IgD-negative memory B cell (primary cell): Measurements from ENCODE around the gene PRDX4. TPM values are rescaled to one million over a fixed set of nuclear protein-coding genes. Genes with fewer than 3 reads are reported as not detected.
"Not testable (repeated sequence)": the region's sequence is repeated elsewhere in the genome, so short reads cannot be mapped to it uniquely, and the experiment has no call there.

Experiments used
- H3K27ac Mint-ChIP-seq, 3 donors: one replicate each; pipeline ENCODE4 v1.8.0; 2020 to 2022; ENCODE audit warnings: mild to moderate bottlenecking in 3 of 3, mixed read lengths in 3 of 3, moderate library complexity in 1 of 3
- H3K27me3 Mint-ChIP-seq: one replicate; pipeline ENCODE4 v1.8.0; 2021; ENCODE audit warnings: mixed read lengths
- H3K36me3 Mint-ChIP-seq: one replicate; pipeline ENCODE4 v1.8.0; 2020; ENCODE audit warnings: mild to moderate bottlenecking, mixed read lengths
- H3K4me1 Mint-ChIP-seq, 3 donors: one replicate each; pipeline ENCODE4 v1.8.0; 2020 to 2022; ENCODE audit warnings: mixed read lengths in 3 of 3, mild to moderate bottlenecking in 1 of 3
- H3K4me3 Mint-ChIP-seq, 4 donors: one replicate each; pipeline ENCODE4 v1.8.0; 2020 to 2022; ENCODE audit warnings: mild to moderate bottlenecking in 4 of 4, mixed read lengths in 4 of 4, moderate library complexity in 3 of 4
- H3K9me3 Mint-ChIP-seq, 3 donors: one replicate each; pipeline ENCODE4 v1.8.0; 2020 to 2021; ENCODE audit warnings: mixed read lengths in 3 of 3, mild to moderate bottlenecking in 1 of 3
- polyA plus RNA-seq: library from polyadenylated mRNA; unstranded; fragments of 300-500 nt; fragmentation: Illumina TruSeq; gene quantifications from one replicate; pipeline ENCODE4 v1.2.3, GENCODE V29; 2021

The PRDX4 gene
- polyA plus RNA-seq: 52.6 TPM

GRCh38 chrX:23667239-23668177, at the start of gene PRDX4:
PRDX4 (plus strand) TSS chrX:23667493; CDS start chrX:23667571, 78 bp downstream.
- Mint-ChIP-seq H3K9me3 (peaks cover 0 to 2% (median 0%) of the 10 kb centered on the region in 3 donors), H3K4me3 (peak within 1 kb of the TSS; percentile 85 to 93 (median 92)), H3K27ac (peak within 1 kb of the TSS; percentile 73 to 97 (median 82)), H3K4me1 (peaks cover 2 to 18% (median 9%) of the 10 kb centered on the region in 3 donors), H3K27me3 (no peaks in the 10 kb centered on the region), H3K36me3 (peaks cover 5% of the 10 kb centered on the region)

GRCh38 chrX:23621621-23622265, 45.5 kb upstream of the PRDX4 start:
- Mint-ChIP-seq H3K9me3 (no peaks in the 10 kb centered on the region), H3K4me1 (no peaks in the 10 kb centered on the region), H3K36me3 (no peaks in the 10 kb centered on the region), H3K4me3 (no peak overlapping the region), H3K27me3 (peaks cover 4% of the 10 kb centered on the region), H3K27ac (no peak overlapping the region)

- H3K9me3 Mint-ChIP-seq: no peaks in the 10 kb centered on the region
- H3K4me1 Mint-ChIP-seq: no peaks in the 10 kb centered on the region
- no peaks in the 10 kb centered on the region for H3K36me3 Mint-ChIP-seq
- no peak overlapping the region for H3K4me3 Mint-ChIP-seq
- peaks cover 4% of the 10 kb centered on the region for H3K27me3 Mint-ChIP-seq
- H3K27ac Mint-ChIP-seq: no peak overlapping the region
Observed at GRCh38 chrX:23623797-23624196, 43.5 kb upstream of the PRDX4 start.

- Mint-ChIP-seq H3K27me3 (peaks cover 4% of the 10 kb centered on the region), H3K4me3 (no peak overlapping the region), H3K27ac (no peak overlapping the region), H3K9me3 (no peaks in the 10 kb centered on the region), H3K36me3 (no peaks in the 10 kb centered on the region), H3K4me1 (no peaks in the 10 kb centered on the region)
Observed at GRCh38 chrX:23626651-23627050, 40.6 kb upstream of the PRDX4 start.

- Mint-ChIP-seq H3K4me1 (no peaks in the 10 kb centered on the region), H3K4me3 (no peak overlapping the region), H3K27me3 (peaks cover 4% of the 10 kb centered on the region), H3K27ac (no peak overlapping the region), H3K9me3 (no peaks in the 10 kb centered on the region), H3K36me3 (no peaks in the 10 kb centered on the region)
Observed at GRCh38 chrX:23628131-23628530, 39.2 kb upstream of the PRDX4 start.

GRCh38 chrX:23631136-23631535, 36.2 kb upstream of the PRDX4 start:
- Mint-ChIP-seq H3K9me3 (no peaks in the 10 kb centered on the region), H3K27me3 (peaks cover 3% of the 10 kb centered on the region), H3K36me3 (no peaks in the 10 kb centered on the region), H3K27ac (no peak overlapping the region), H3K4me3 (no peak overlapping the region), H3K4me1 (no peaks in the 10 kb centered on the region)

GRCh38 chrX:23633834-23634580, 33.3 kb upstream of the PRDX4 start:
- Mint-ChIP-seq H3K4me1 (no peaks in the 10 kb centered on the region), H3K4me3 (no peak overlapping the region), H3K27ac (no peak overlapping the region), H3K9me3 (no peaks in the 10 kb centered on the region), H3K27me3 (peaks cover 3% of the 10 kb centered on the region), H3K36me3 (no peaks in the 10 kb centered on the region)

- no peak overlapping the region for H3K4me3 Mint-ChIP-seq
- H3K27ac Mint-ChIP-seq: no peak overlapping the region
- H3K9me3 Mint-ChIP-seq: peaks cover 3 to 17% (median 3%) of the 10 kb centered on the region in 3 donors
- H3K4me1 Mint-ChIP-seq: no peaks in the 10 kb centered on the region
- peaks cover 3% of the 10 kb centered on the region for H3K27me3 Mint-ChIP-seq
- H3K36me3 Mint-ChIP-seq: no peaks in the 10 kb centered on the region
Observed at GRCh38 chrX:23637187-23637586, 30.1 kb upstream of the PRDX4 start.

GRCh38 chrX:23643020-23643419, 24.3 kb upstream of the PRDX4 start:
- Mint-ChIP-seq H3K36me3 (no peaks in the 10 kb centered on the region), H3K27ac (no peak overlapping the region), H3K9me3 (peaks cover 3 to 17% (median 3%) of the 10 kb centered on the region in 3 donors), H3K27me3 (no peaks in the 10 kb centered on the region), H3K4me3 (no peak overlapping the region), H3K4me1 (no peaks in the 10 kb centered on the region)

- peaks cover 3 to 13% (median 3%) of the 10 kb centered on the region in 3 donors for H3K9me3 Mint-ChIP-seq
- H3K4me1 Mint-ChIP-seq: no peaks in the 10 kb centered on the region
Observed at GRCh38 chrX:23644744-23645143, 22.5 kb upstream of the PRDX4 start.

GRCh38 chrX:23656091-23656490, 11.2 kb upstream of the PRDX4 start:
- Mint-ChIP-seq H3K36me3 (no peaks in the 10 kb centered on the region), H3K27me3 (no peaks in the 10 kb centered on the region), H3K27ac (peak overlapping the region in 1 of 3 donors; percentile 35), H3K4me3 (no peak overlapping the region), H3K9me3 (no peaks in the 10 kb centered on the region), H3K4me1 (peaks cover 0 to 7% (median 6%) of the 10 kb centered on the region in 3 donors)

More at GRCh38 chrX:23644744-23645143, 22.5 kb upstream of the PRDX4 start:
- H3K27ac Mint-ChIP-seq: no peak overlapping the region
- H3K4me3 Mint-ChIP-seq: no peak overlapping the region
- no peaks in the 10 kb centered on the region for H3K27me3 Mint-ChIP-seq
- H3K36me3 Mint-ChIP-seq: no peaks in the 10 kb centered on the region

- H3K9me3 Mint-ChIP-seq: no peaks in the 10 kb centered on the region
- H3K36me3 Mint-ChIP-seq: no peaks in the 10 kb centered on the region
- H3K4me3 Mint-ChIP-seq: no peak overlapping the region
- H3K27me3 Mint-ChIP-seq: no peaks in the 10 kb centered on the region
- peaks cover 0 to 12% (median 7%) of the 10 kb centered on the region in 3 donors for H3K4me1 Mint-ChIP-seq
- no peak overlapping the region for H3K27ac Mint-ChIP-seq
Observed at GRCh38 chrX:23656684-23657083, 10.6 kb upstream of the PRDX4 start.

GRCh38 chrX:23659339-23659738, 8.0 kb upstream of the PRDX4 start:
- Mint-ChIP-seq H3K9me3 (no peaks in the 10 kb centered on the region), H3K27ac (no peak overlapping the region), H3K36me3 (no peaks in the 10 kb centered on the region), H3K27me3 (no peaks in the 10 kb centered on the region), H3K4me3 (no peak overlapping the region), H3K4me1 (peaks cover 10 to 19% (median 18%) of the 10 kb centered on the region in 3 donors)

- Mint-ChIP-seq H3K4me3 (peak overlapping the region in 3 of 4 donors; percentile 25 to 66 (median 42)), H3K27ac (peak overlapping the region in 2 of 3 donors; percentile 28 to 57), H3K4me1 (peaks cover 10 to 24% (median 18%) of the 10 kb centered on the region in 3 donors)
- not testable (repeated sequence) for H3K36me3 Mint-ChIP-seq, H3K9me3 Mint-ChIP-seq, H3K27me3 Mint-ChIP-seq
Observed at GRCh38 chrX:23660083-23660765, 7.1 kb upstream of the PRDX4 start.
